ENCODE data around the gene KLHL8.

The KLHL8 gene

GRCh38 chr4:87134122-87134521, 86.3 kb downstream of the KLHL8 start:
- DNase-seq, result no peak

DNA sequence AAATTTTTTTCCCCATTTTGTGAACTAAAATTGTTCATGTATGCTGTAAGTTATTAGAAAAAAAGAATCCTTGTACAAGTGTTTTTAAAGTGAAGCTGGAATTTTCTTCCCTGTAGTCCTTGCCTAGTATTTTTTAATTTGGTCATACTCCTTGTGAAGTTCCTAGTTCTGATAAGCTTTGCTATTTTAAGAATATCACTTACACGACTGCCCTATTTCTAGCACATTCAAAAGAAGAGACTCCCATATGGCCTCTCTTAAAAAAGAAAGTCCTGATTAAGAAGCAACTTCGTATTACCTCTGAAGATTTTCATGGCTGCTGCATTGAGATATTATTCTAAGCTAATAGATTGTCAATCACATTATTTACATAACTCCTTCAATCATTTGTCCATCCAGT, 87.2 kb downstream of the KLHL8 start:
- no peak for DNase-seq
- TF ChIP-seq GATA1 (IDR thresholded peaks at IDR 0.05; ENCODE audit: low read depth, low read length), result no peak
- no peak for TF ChIP-seq POLR2A (IDR thresholded peaks at IDR 0.05; ENCODE audit: low read length)

More at GRCh38 chr4:87134122-87134521, 86.3 kb downstream of the KLHL8 start:
- TF ChIP-seq POLR2A (IDR thresholded peaks at IDR 0.05; ENCODE audit: low read length) (no peak), GATA1 (IDR thresholded peaks at IDR 0.05; ENCODE audit: low read depth, low read length) (no peak)

GRCh38 chr4:87132035-87132434, 88.4 kb downstream of the KLHL8 start:
- TF ChIP-seq GATA1 (IDR thresholded peaks at IDR 0.05; ENCODE audit: low read depth, low read length) (no peak), POLR2A (IDR thresholded peaks at IDR 0.05; ENCODE audit: low read length) (no peak)
- DNase-seq, result no peak

DNA sequence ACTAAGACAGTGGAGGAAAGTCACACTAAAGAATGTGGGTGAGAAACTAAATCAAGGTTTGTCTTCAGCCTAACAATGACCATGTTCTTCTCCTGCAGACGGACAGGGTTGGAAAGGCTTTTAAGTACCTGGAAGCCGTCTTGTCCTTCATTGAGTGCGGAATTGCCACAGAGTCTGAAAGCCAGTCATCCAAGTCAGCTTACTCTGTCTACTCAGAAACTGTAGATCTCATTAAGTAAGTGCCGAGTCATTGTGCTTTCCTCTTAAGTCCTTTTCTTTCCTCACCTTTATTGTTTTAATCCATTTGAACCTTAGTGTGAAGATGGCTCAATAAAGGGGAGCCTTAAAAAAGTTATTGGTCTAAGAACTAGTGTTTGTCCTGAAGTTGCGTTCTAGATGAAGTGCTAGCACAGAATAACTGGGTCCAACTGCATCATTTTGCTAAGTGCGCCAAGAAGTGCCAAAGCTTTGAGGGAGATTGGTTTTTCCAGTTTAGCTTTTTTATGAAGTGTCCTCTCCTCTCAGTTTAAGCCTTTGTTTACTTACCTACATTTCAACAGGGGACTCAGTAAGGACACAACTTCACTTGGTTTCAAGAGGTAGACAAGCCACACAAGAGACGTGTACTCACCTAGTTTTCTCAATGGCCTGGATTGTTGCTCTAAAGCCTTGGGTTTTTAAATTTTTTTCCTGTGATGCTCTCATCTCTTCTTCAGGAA, 89.3 kb downstream of the KLHL8 start:
- TF ChIP-seq POLR2A (IDR thresholded peaks at IDR 0.05; ENCODE audit: low read length) (no peak), GATA1 (IDR thresholded peaks at IDR 0.05; ENCODE audit: low read depth, low read length) (no peak)
- DNase-seq, result peak; percentile 11 to 52

- DNase-seq, result no peak
Measured at GRCh38 chr4:87129681-87130080, 90.7 kb downstream of the KLHL8 start.

DNA sequence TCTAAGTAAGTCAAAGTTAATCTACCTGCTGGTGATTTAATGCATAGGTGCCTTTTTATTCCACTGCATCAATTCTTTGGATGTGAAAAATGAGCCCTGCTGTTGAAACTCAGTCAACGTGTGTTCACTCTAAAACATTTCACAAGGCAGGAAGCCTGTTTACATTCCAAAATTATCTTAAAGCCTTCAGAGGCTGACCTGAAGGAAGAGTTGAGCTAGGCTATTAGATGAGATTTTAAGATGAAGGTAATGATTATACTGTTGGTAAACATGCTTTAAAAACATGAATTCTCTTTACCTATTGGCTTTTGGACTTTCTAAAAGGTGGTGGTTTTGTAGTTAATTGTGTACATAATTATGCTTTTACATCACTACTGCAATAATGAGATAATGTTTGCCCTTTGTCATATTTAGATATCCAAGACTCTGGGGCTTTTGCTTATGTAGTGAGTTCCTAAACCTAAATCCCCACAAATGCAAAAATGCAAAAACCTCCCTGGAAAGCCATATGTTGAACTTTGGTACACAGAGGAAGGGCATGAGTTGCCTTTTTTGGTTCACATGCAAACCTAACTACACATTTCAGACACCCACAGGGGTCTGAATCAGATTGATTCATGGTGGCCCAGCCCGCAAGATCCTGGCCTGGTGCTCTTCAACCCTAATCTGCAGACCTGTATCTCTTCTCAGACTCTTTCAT, 92.3 kb downstream of the KLHL8 start:
- TF ChIP-seq POLR2A (IDR thresholded peaks at IDR 0.05; ENCODE audit: low read length) (no peak), GATA1 (IDR thresholded peaks at IDR 0.05; ENCODE audit: low read depth, low read length) (no peak)
- DNase-seq, result no peak

More at GRCh38 chr4:87129681-87130080, 90.7 kb downstream of the KLHL8 start:
- TF ChIP-seq GATA1 (IDR thresholded peaks at IDR 0.05; ENCODE audit: low read depth, low read length) (no peak), POLR2A (IDR thresholded peaks at IDR 0.05; ENCODE audit: low read length) (no peak)

- TF ChIP-seq POLR2A (IDR thresholded peaks at IDR 0.05; ENCODE audit: low read length) (no peak), GATA1 (IDR thresholded peaks at IDR 0.05; ENCODE audit: low read depth, low read length) (no peak)
- no peak for DNase-seq
Measured at GRCh38 chr4:87126056-87126455, 94.4 kb downstream of the KLHL8 start.

DNA sequence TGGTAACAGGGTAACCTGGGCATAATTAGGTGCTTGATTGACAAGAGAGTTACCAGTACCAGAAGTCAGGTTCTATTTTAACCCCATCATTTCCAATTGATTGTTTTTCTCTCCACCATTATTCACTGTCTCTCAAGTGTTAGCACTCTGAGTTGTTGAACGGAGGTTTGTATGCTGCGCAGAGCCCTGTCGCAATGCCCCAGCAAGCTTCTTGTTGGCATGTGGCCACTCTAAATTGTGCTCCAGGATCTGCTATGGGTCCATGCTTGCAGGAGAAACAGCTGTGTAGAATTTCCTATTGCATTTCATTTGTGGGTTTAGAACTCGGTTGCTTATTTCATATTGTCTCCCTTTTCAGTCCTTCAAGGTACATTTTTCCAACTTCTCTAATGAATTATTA, 98.2 kb downstream of the KLHL8 start:
- no peak for TF ChIP-seq POLR2A (IDR thresholded peaks at IDR 0.05; ENCODE audit: low read length)
- no peak for TF ChIP-seq GATA1 (IDR thresholded peaks at IDR 0.05; ENCODE audit: low read depth, low read length)
- DNase-seq, result no peak

DNA sequence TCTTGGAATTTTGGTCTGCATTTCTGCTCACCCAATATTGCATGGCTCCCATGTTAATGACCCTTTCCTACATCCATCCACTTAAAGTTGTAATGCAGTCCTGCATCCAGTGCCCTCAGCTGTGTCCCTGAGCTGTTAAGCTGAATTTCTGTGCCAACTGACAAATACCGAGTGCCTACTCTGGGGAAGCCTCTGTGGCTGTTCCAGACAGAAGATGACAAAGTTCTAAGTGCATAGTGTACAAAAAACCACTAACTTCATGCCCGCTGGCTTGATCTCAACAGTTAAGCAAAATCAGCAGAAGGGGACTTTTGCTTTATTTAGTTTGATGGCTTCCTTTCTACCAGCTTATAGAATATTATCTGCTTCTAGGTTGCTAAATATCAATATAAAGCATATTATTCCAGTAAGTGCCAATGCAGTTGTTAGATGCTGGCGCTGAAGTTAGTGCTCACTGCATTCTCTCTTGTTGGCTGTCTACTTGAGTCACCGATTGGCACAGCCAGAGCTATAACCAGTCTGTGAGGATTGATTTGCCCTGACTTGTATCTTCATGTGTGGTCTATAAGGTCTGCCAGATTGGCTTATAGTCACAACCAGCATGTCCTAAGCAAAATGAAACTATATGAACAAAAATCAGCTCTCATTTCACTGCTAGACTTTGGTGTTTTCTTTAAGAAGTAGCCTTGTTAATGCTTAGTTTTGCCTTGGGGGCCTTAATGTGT, 98.9 kb downstream of the KLHL8 start:
- DNase-seq, result no peak

DNA sequence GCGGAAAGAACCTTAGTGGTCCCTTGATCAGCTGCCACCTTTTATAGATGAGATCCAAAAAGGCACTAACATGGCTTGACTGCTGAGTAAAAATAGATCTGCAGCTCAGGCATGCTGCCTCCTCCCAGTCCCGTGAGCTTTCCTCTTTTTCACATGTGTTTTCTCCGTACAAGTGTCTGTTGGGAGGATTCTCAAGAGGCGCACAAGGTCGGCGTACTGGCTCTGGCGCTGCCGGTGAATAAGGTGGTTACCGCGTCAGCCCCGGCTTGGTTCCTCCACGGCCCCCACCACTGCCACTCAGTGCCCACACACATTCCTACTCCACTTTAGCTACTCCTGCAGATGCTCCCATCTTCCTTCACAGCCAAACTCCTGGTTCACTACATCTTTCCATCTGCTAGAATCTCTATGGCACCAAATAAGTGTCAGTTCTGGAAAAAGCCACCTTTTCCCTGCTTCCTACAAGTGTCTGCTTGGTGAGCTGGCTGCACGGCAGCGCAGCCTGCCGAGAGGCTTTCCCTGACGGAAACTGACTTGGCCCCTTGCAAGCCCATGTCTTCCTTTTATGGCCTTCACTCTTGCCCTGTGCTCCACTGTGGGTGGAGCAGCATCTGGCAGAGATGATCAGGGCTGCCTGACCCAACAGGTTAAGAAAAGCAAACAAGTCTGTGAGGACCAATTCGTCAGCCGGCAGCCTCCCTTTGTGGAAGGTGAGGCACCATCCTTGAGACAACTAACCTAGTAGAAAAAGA, 99.8 kb downstream of the KLHL8 start:
- no peak for DNase-seq
- TF ChIP-seq GATA1 (IDR thresholded peaks at IDR 0.05; ENCODE audit: low read depth, low read length) (no peak), POLR2A (IDR thresholded peaks at IDR 0.05; ENCODE audit: low read length) (no peak)

More for the DNA sequence above, 98.9 kb downstream of the KLHL8 start:
- no peak for TF ChIP-seq POLR2A (IDR thresholded peaks at IDR 0.05; ENCODE audit: low read length)
- TF ChIP-seq GATA1 (IDR thresholded peaks at IDR 0.05; ENCODE audit: low read depth, low read length), result no peak

- no peak for DNase-seq
- TF ChIP-seq POLR2A (IDR thresholded peaks at IDR 0.05; ENCODE audit: low read length) (no peak), GATA1 (IDR thresholded peaks at IDR 0.05; ENCODE audit: low read depth, low read length) (no peak)
Measured at GRCh38 chr4:87120010-87120409, 100.4 kb downstream of the KLHL8 start.

DNA sequence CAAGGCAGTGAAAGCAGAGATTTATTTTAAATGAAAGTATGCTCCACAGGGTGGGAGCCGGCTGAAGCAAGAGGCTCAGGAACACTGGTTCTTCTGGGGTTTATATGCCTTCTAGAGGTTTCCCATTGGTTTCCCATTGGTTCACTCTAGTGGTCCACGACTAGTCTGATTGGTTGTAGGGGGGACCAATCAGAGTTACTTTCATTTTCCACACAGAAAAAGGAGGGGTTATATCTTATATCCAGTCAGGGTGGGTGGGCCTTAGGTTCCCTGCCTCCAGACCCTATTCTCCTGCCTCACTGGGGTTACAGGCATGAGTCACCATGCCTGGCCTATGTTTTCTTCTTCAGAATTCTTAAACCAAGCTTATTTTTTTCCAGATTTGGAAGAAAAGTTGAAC, 101.6 kb downstream of the KLHL8 start:
- DNase-seq, result peak; percentile 46 to 56
- TF ChIP-seq POLR2A (IDR thresholded peaks at IDR 0.05; ENCODE audit: low read length) (no peak), GATA1 (IDR thresholded peaks at IDR 0.05; ENCODE audit: low read depth, low read length) (no peak)

GRCh38 chr4:87118421-87118820, 102.0 kb downstream of the KLHL8 start:
- DNase-seq, result no peak
- TF ChIP-seq GATA1 (IDR thresholded peaks at IDR 0.05; ENCODE audit: low read depth, low read length), result no peak
- TF ChIP-seq POLR2A (IDR thresholded peaks at IDR 0.05; ENCODE audit: low read length), result no peak

DNA sequence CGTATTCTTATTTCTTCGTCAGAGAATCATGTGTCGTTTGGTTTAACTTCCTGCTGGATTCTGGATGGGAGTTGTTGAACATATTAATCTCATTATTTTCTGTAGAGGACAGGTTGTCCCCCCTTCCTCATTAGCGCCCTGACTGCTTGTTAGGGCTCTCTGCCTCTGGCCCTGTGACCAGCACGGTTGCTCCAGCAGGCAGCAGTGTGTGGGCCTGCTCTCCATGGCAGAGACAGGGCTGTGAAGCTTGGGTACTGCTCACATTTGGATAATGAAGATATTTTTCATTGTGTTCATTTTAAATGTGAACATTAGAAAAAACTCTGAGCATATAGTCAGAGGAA, 102.7 kb downstream of the KLHL8 start:
- no peak for DNase-seq
- no peak for TF ChIP-seq POLR2A (IDR thresholded peaks at IDR 0.05; ENCODE audit: low read length)
- TF ChIP-seq GATA1 (IDR thresholded peaks at IDR 0.05; ENCODE audit: low read depth, low read length), result no peak

Measured in erythroblast (primary cell).